Measurements from ENCODE around the gene CAPN9. TPM values are rescaled to one million over a fixed set of nuclear protein-coding genes. Genes with fewer than 3 reads are reported as not detected.

Gene CAPN9
- total and polyA plus RNA-seq, 8 donors = 0.84 to 5.0 (median 1.7) TPM

- Histone ChIP-seq H3K9me3 (no peaks in the 10 kb centered on the region), H3K27ac (no peak overlapping the region), H3K4me3 (no peak overlapping the region), H3K27me3 (peaks cover 0 to 9% of the 10 kb centered on the region in 2 donors), H3K36me3 (no peaks in the 10 kb centered on the region), H3K4me1 (no peaks in the 10 kb centered on the region)
- DNase-seq (no peak), ATAC-seq (peak; percentile 10)
- intact Hi-C loops (cut with DNase I) = no loop called here
- TF ChIP-seq CTCF (IDR thresholded peaks at IDR 0.05) = no peak
Observed at GRCh38 chr1:230708631-230709580, 38.3 kb upstream of the CAPN9 start.

GRCh38 chr1:230709619-230710542 is 37.3 kb upstream of the CAPN9 start:
- Histone ChIP-seq H3K4me1 (no peaks in the 10 kb centered on the region), H3K4me3 (no peak overlapping the region), H3K27me3 (peaks cover 0 to 14% of the 10 kb centered on the region in 2 donors), H3K9me3 (no peaks in the 10 kb centered on the region), H3K36me3 (no peaks in the 10 kb centered on the region), H3K27ac (no peak overlapping the region)
- ATAC-seq (no peak), DNase-seq (no peak)
- no peak for TF ChIP-seq CTCF (IDR thresholded peaks at IDR 0.05)
- intact Hi-C loops (cut with DNase I) = no loop called here

- intact Hi-C loops (cut with DNase I) = no loop called here
- TF ChIP-seq CTCF (IDR thresholded peaks at IDR 0.05) = no peak
- Histone ChIP-seq H3K27me3 (peaks cover 0 to 14% of the 10 kb centered on the region in 2 donors), H3K4me1 (no peaks in the 10 kb centered on the region), H3K9me3 (no peaks in the 10 kb centered on the region), H3K27ac (no peak overlapping the region), H3K4me3 (no peak overlapping the region), H3K36me3 (no peaks in the 10 kb centered on the region)
- DNase-seq = no peak
- ATAC-seq = no peak
Observed at GRCh38 chr1:230710543-230710904, 36.7 kb upstream of the CAPN9 start.

- DNase-seq (no peak), ATAC-seq (no peak)
- H3K4me1 ChIP-seq = no peaks in the 10 kb centered on the region
- H3K27me3 ChIP-seq = peaks cover 0 to 14% of the 10 kb centered on the region in 2 donors
- no peaks in the 10 kb centered on the region for H3K9me3 ChIP-seq
- intact Hi-C loops (cut with DNase I) = no loop called here
- no peaks in the 10 kb centered on the region for H3K36me3 ChIP-seq
- no peak for TF ChIP-seq CTCF (IDR thresholded peaks at IDR 0.05)
- H3K4me3 ChIP-seq = no peak overlapping the region
- no peak overlapping the region for H3K27ac ChIP-seq
Observed at GRCh38 chr1:230711245-230711644, 35.9 kb upstream of the CAPN9 start.

GRCh38 chr1:230712470-230712942 is 34.7 kb upstream of the CAPN9 start:
- ATAC-seq = no peak
- H3K27me3 ChIP-seq = peaks cover 0 to 14% of the 10 kb centered on the region in 2 donors
- no peak overlapping the region for H3K27ac ChIP-seq
- intact Hi-C loops (cut with DNase I) = no loop called here
- no peaks in the 10 kb centered on the region for H3K9me3 ChIP-seq
- no peak for DNase-seq
- no peak for TF ChIP-seq CTCF (IDR thresholded peaks at IDR 0.05)
- H3K4me1 ChIP-seq = no peaks in the 10 kb centered on the region
- H3K4me3 ChIP-seq = no peak overlapping the region
- H3K36me3 ChIP-seq = no peaks in the 10 kb centered on the region

Measured in left lung (tissue), 10 donors.